Neural progenitor cell (in vitro differentiated cells): Measurements from ENCODE around the gene CHPF2. TPM values are rescaled to one million over a fixed set of nuclear protein-coding genes. Genes with fewer than 3 reads are reported as not detected.

Experiments used
- DNase-seq: peaks from one replicate; pipeline ENCODE4 v3.0.0-alpha.2; 2016; ENCODE audit warnings: low spot score
- H2AFZ ChIP-seq: fragments of 200-600 bp; sonication (generic); replicated peaks from 2 replicates; pipeline ENCODE4 v1.6.1; 2016; ENCODE audit warnings: antibody characterized with exemption
- H3F3A ChIP-seq: fragments of 200-600 bp; sonication (generic); 2 replicates; pipeline ENCODE4 v1.6.1; 2016; ENCODE audit warnings: antibody characterized with exemption, low read depth
- H3K27ac ChIP-seq: fragments of 200-600 bp; sonication (generic); 2 replicates; pipeline ENCODE4 v1.5.1; 2016; ENCODE audit warnings: mild to moderate bottlenecking
- H3K27me3 ChIP-seq: fragments of 200-600 bp; sonication (generic); 2 replicates; pipeline ENCODE4 v1.6.1; 2016; ENCODE audit warnings: mild to moderate bottlenecking, moderate library complexity
- H3K36me3 ChIP-seq: fragments of 200-600 bp; sonication (generic); 2 replicates; pipeline ENCODE4 v1.5.1; 2016
- H3K4me1 ChIP-seq: fragments of 200-600 bp; sonication (generic); 2 replicates; pipeline ENCODE4 v1.6.1; 2016; ENCODE audit warnings: mixed run types
- H3K4me2 ChIP-seq: fragments of 200-600 bp; sonication (generic); 2 replicates; pipeline ENCODE4 v1.6.1; 2016
- H3K4me3 ChIP-seq: fragments of 200-600 bp; sonication (generic); 2 replicates; pipeline ENCODE4 v1.5.1; 2016
- H3K79me2 ChIP-seq: fragments of 200-600 bp; sonication (generic); 2 replicates; pipeline ENCODE4 v1.6.1; 2016; ENCODE audit warnings: low read depth
- H3K9ac ChIP-seq: fragments of 200-600 bp; sonication (generic); 2 replicates; pipeline ENCODE4 v1.6.1; 2016
- H3K9me3 ChIP-seq: fragments of 200-600 bp; sonication (generic); 2 replicates; pipeline ENCODE4 v1.5.1; 2016; ENCODE audit warnings: low read depth
- H4K20me1 ChIP-seq: fragments of 200-600 bp; sonication (generic); 2 replicates; pipeline ENCODE4 v1.6.1; 2016; ENCODE audit warnings: low read depth
- H3K27ac Mint-ChIP-seq: 3 replicates; pipeline ENCODE4 v1.8.0; 2021; ENCODE audit warnings: mixed read lengths
- H3K27me3 Mint-ChIP-seq: 2 replicates; pipeline ENCODE4 v1.8.0; 2022; ENCODE audit warnings: low read depth, mild to moderate bottlenecking, inconsistent platforms, moderate library complexity, mixed read lengths; ENCODE audit not compliant: insufficient read depth
- H3K36me3 Mint-ChIP-seq: 3 replicates; pipeline ENCODE4 v1.8.0; 2021; ENCODE audit warnings: mixed read lengths
- H3K4me1 Mint-ChIP-seq: 3 replicates; pipeline ENCODE4 v1.8.0; 2021; ENCODE audit warnings: mixed read lengths
- H3K4me3 Mint-ChIP-seq: 3 replicates; pipeline ENCODE4 v1.8.0; 2021; ENCODE audit warnings: mild to moderate bottlenecking, moderate library complexity, mixed read lengths
- H3K9me3 Mint-ChIP-seq: 3 replicates; pipeline ENCODE4 v1.8.0; 2020; ENCODE audit warnings: mixed read lengths
- CTCF ChIP-seq: fragments of 200-600 bp; sonication (generic); IDR thresholded peaks from 2 replicates; pipeline ENCODE4 v1.5.1; 2017; ENCODE audit warnings: antibody characterized with exemption, mild to moderate bottlenecking
- EZH2 ChIP-seq: fragments of 200-600 bp; sonication (generic); IDR thresholded peaks from 2 replicates; pipeline ENCODE4 v1.6.1; 2017; ENCODE audit warnings: antibody characterized with exemption, mild to moderate bottlenecking, moderate library complexity
- EZH2phosphoT487 ChIP-seq: fragments of 200-600 bp; sonication (generic); IDR thresholded peaks from 2 replicates; pipeline ENCODE4 v1.6.1; 2017; ENCODE audit warnings: antibody characterized with exemption
- total RNA-seq: library from RNA; depleted of rRNA; stranded (reverse); fragments of >200 nt; gene quantifications from 2 replicates; pipeline ENCODE4 v1.2.3, GENCODE V29; 2015; ENCODE audit warnings: low replicate concordance

CHPF2 gene
- total RNA-seq, 1 donor from 2014 or later: 8.8 TPM

DNA sequence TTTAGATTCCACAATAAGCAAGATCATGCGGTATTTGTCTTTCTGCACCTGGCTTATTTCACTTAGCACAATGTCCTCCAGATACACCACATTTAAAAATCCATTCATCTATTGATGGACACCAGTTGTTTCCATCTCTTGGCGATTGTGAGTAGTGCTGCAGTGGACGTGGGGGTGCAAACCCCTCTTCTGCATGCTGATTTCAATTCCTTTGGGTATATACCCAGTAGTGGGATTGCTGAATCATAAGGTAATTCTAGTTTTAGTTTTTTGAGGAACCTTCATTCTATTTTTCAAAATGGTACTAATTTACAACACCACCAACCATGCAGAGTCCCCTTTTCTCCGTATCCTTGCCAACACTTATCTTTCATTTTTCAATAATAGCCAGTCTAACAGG is 43.2 kb upstream of the CHPF2 start:
- TF ChIP-seq EZH2: no peak
- no peak for TF ChIP-seq EZH2phosphoT487
- no peak for TF ChIP-seq CTCF
- no peaks in the 10 kb centered on the region for H3K4me1 Mint-ChIP-seq
- H3K9me3 Mint-ChIP-seq: no peaks in the 10 kb centered on the region
- no peak overlapping the region for H3K27ac Mint-ChIP-seq
- no peak overlapping the region for H3K27ac ChIP-seq
- H4K20me1 ChIP-seq: no peaks in the 10 kb centered on the region
- no peak overlapping the region for H3K4me2 ChIP-seq
- no peak overlapping the region for H3K9ac ChIP-seq
- H3K4me1 ChIP-seq: no peaks in the 10 kb centered on the region
- no peaks in the 10 kb centered on the region for H3K36me3 Mint-ChIP-seq
- H3F3A ChIP-seq: no peaks in the 10 kb centered on the region
- H3K4me3 ChIP-seq: no peak overlapping the region
- H3K27me3 ChIP-seq: peaks cover 10% of the 10 kb centered on the region
- DNase-seq: no peak
- no peak overlapping the region for H2AFZ ChIP-seq
- no peaks in the 10 kb centered on the region for H3K9me3 ChIP-seq
- H3K36me3 ChIP-seq: no peaks in the 10 kb centered on the region
- peaks cover 19% of the 10 kb centered on the region for H3K27me3 Mint-ChIP-seq
- no peaks in the 10 kb centered on the region for H3K79me2 ChIP-seq
- H3K4me3 Mint-ChIP-seq: no peak overlapping the region

GRCh38 chr7:151191544-151191943 is 40.7 kb upstream of the CHPF2 start:
- H3K4me2 ChIP-seq: no peak overlapping the region
- no peak overlapping the region for H3K9ac ChIP-seq
- no peaks in the 10 kb centered on the region for H3K36me3 ChIP-seq
- Mint-ChIP-seq H3K27ac (no peak overlapping the region), H3K4me1 (no peaks in the 10 kb centered on the region), H3K9me3 (no peaks in the 10 kb centered on the region), H3K36me3 (no peaks in the 10 kb centered on the region), H3K27me3 (peaks cover 15% of the 10 kb centered on the region), H3K4me3 (no peak overlapping the region)
- no peaks in the 10 kb centered on the region for H3K9me3 ChIP-seq
- no peaks in the 10 kb centered on the region for H3F3A ChIP-seq
- no peak overlapping the region for H2AFZ ChIP-seq
- H4K20me1 ChIP-seq: no peaks in the 10 kb centered on the region
- TF ChIP-seq EZH2 (no peak), CTCF (no peak), EZH2phosphoT487 (no peak)
- no peak overlapping the region for H3K4me3 ChIP-seq
- peaks cover 22% of the 10 kb centered on the region for H3K27me3 ChIP-seq
- DNase-seq: no peak
- H3K79me2 ChIP-seq: no peaks in the 10 kb centered on the region
- no peak overlapping the region for H3K27ac ChIP-seq
- no peaks in the 10 kb centered on the region for H3K4me1 ChIP-seq

- H3K4me1 ChIP-seq: no peaks in the 10 kb centered on the region
- Mint-ChIP-seq H3K36me3 (no peaks in the 10 kb centered on the region), H3K9me3 (no peaks in the 10 kb centered on the region), H3K4me3 (no peak overlapping the region), H3K27me3 (peaks cover 15% of the 10 kb centered on the region), H3K4me1 (no peaks in the 10 kb centered on the region), H3K27ac (no peak overlapping the region)
- DNase-seq: no peak
- H3K79me2 ChIP-seq: no peaks in the 10 kb centered on the region
- H3K9ac ChIP-seq: no peak overlapping the region
- H3K27me3 ChIP-seq: peaks cover 22% of the 10 kb centered on the region
- H3K4me3 ChIP-seq: no peak overlapping the region
- H4K20me1 ChIP-seq: no peaks in the 10 kb centered on the region
- no peak overlapping the region for H2AFZ ChIP-seq
- H3K36me3 ChIP-seq: no peaks in the 10 kb centered on the region
- H3F3A ChIP-seq: no peaks in the 10 kb centered on the region
- TF ChIP-seq EZH2phosphoT487 (no peak), CTCF (no peak), EZH2 (no peak)
- no peak overlapping the region for H3K27ac ChIP-seq
- H3K9me3 ChIP-seq: no peaks in the 10 kb centered on the region
- no peak overlapping the region for H3K4me2 ChIP-seq
These were observed 40.2 kb upstream of the CHPF2 start for GRCh38 chr7:151192002-151192539.
